Central memory CD8-positive, alpha-beta T cell (primary cell): Measurements from ENCODE around the gene CDCA7L.

Experiments
- ATAC-seq: fragments of 150-1000 bp; cut with Tn5 transposase; replicated peaks from 2 replicates; pipeline ENCODE4 v1.10.0; 2022; ENCODE audit warnings: mild to moderate bottlenecking, moderate FRiP score, moderate number of reproducible peaks; ENCODE audit not compliant: poor library complexity, severe bottlenecking; ENCODE audit errors: extremely low read depth
- DNase-seq, 2 donors: peaks; one replicate each; pipeline ENCODE4 v3.0.0; 2021; ENCODE audit warnings: low spot score in 2 of 2
- H3K27ac Mint-ChIP-seq: one replicate; pipeline ENCODE4 v1.8.0; 2022; ENCODE audit warnings: low read depth, mild to moderate bottlenecking, moderate library complexity, mixed read lengths
- H3K27me3 Mint-ChIP-seq: one replicate; pipeline ENCODE4 v1.8.0; 2022; ENCODE audit warnings: mixed read lengths
- H3K36me3 Mint-ChIP-seq: one replicate; pipeline ENCODE4 v1.8.0; 2022; ENCODE audit warnings: mild to moderate bottlenecking, moderate library complexity, mixed read lengths; ENCODE audit not compliant: insufficient read depth
- H3K4me1 Mint-ChIP-seq: one replicate; pipeline ENCODE4 v1.8.0; 2022; ENCODE audit warnings: mixed read lengths
- H3K4me3 Mint-ChIP-seq: one replicate; pipeline ENCODE4 v1.8.0; 2022; ENCODE audit warnings: mild to moderate bottlenecking, moderate library complexity, mixed read lengths
- H3K9me3 Mint-ChIP-seq: one replicate; pipeline ENCODE4 v1.8.0; 2022; ENCODE audit warnings: mixed read lengths

Gene CDCA7L

DNA sequence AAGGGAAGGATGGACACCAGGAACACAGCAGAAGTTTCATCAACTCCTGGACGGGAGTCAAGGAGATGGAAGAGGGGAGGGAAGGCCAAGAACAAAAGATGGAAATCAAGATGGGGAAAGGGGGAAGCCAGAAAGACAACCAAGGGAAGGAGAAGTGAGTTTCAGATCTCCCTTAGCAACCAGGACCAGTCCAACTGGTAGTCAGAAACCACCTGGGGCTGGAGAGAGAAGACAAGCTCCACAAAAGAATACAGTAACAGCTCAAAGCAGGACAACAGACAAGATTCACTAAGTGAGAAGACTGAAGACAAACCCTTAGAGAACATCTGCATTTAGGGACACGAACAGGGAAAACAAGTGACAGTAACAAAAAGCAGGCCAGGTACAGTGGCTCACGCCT is 30.6 kb downstream of the CDCA7L start:
- H3K9me3 Mint-ChIP-seq: no peaks in the 10 kb centered on the region
- no peak for ATAC-seq
- H3K27me3 Mint-ChIP-seq: peaks cover 19% of the 10 kb centered on the region
- H3K36me3 Mint-ChIP-seq: peaks cover 5% of the 10 kb centered on the region
- no peaks in the 10 kb centered on the region for H3K4me1 Mint-ChIP-seq
- no peak overlapping the region for H3K4me3 Mint-ChIP-seq
- H3K27ac Mint-ChIP-seq: no peak overlapping the region
- no peak for DNase-seq

DNA sequence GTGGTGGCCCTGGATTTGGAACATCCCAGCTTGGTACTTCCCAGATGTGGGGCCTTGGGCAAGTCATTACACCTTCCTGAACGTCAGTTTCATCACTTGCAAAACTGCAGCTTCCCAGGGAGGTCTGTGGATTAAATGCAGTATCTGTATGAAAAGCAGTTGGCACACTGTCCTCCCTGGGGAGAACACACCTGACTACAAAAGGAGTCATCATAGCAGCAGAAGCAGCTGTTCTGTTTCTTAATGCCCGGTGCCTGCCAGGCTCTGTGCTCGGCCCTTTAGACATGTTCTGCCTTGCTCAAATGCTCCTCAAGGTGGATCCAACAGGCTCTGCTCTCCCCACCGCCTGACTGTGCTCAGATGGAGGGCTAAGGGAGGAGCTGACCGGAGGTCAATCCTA is 31.0 kb downstream of the CDCA7L start:
- Mint-ChIP-seq H3K4me3 (no peak overlapping the region), H3K36me3 (peaks cover 6% of the 10 kb centered on the region), H3K27ac (no peak overlapping the region), H3K4me1 (no peaks in the 10 kb centered on the region), H3K27me3 (peaks cover 15% of the 10 kb centered on the region), H3K9me3 (no peaks in the 10 kb centered on the region)
- no peak for ATAC-seq
- DNase-seq: no peak

DNA sequence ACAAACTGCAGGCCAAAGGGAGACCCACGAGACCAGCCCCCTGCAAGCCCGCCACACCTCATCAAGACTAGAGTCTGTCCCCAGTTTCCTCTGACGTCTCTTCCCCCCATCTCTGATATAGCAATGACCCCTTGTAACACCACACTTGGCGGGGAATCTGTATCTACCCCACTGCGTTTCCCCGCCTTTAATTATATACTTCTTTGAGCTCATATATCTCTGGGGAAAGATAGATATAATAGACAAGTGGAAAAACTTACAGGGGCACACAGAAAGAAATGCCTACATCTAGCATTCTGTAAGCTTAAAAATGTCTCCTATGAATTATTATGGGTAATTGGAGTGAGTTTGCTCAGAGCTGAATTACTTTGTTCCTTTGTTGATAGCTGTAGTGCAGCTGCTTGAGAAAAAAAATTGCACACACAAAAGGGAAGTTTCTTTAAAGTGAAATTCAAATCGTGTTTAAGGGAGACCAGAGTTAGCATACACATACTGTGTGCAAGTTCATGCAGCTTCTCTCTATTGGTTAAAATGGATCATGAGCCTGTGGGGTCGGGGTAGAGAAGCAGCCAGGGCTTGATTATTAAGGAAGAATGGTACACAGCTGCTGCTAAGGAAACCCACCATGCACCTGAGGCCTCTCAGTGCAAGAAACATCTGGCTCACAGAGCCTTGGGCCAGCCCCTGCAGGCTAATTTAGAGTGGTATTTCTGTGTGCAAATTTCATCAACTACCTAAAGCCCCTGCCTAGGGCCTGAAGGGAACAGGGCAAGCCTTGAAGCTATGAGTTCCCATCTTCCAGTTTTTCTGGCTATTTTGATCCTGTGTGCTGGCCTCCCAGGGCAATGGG is 32.5 kb downstream of the CDCA7L start:
- DNase-seq: no peak
- ATAC-seq: no peak
- Mint-ChIP-seq H3K27ac (no peak overlapping the region), H3K36me3 (peaks cover 7% of the 10 kb centered on the region), H3K27me3 (peaks cover 3% of the 10 kb centered on the region), H3K4me1 (no peaks in the 10 kb centered on the region), H3K4me3 (no peak overlapping the region), H3K9me3 (no peaks in the 10 kb centered on the region)

DNA sequence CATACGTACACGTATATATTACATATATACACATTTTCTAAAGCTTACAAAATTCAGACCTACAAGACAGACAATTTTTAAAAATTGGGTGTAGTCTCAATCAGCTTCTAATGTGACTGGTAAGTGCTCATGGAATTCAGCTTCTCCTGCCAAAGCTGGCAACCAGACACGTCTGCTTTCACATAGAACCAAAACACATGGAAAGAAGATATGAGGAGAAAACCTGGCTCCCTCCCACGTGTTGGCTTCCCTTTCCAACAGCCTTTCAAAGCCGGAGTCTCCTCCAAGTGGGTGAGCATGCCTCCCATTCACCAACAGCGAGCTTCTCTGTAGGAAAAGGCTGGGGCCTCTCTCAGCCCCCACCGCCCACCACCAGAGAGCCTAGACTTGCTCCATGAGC is 33.4 kb downstream of the CDCA7L start:
- no peaks in the 10 kb centered on the region for H3K9me3 Mint-ChIP-seq
- ATAC-seq: no peak
- peaks cover 7% of the 10 kb centered on the region for H3K36me3 Mint-ChIP-seq
- H3K4me1 Mint-ChIP-seq: no peaks in the 10 kb centered on the region
- no peak overlapping the region for H3K4me3 Mint-ChIP-seq
- H3K27ac Mint-ChIP-seq: no peak overlapping the region
- no peak for DNase-seq
- H3K27me3 Mint-ChIP-seq: no peaks in the 10 kb centered on the region

DNA sequence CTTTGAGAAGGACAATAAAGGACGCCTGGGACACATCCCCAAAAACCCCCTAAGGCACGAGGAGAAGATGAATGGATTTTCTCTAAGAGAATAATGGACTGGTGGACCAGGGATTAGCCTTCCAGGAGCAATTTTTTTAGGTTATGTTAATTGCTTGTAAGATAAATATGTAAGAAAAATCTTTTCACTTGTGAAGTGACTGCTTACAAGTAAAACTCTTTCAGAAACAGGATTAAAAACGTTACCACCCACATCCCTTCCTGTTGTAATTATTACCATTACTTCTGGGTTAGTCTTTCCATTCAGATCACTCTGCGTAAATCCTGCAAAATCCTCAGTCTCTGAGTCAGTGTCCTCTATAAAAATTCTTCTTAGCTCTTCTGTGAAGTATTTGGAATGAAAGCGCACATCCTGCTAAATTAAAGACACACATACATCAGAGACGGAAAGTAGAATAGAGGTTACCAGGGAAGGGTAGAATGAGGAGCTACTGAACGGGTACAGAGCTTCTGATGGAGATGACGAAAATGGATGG is 34.3 kb downstream of the CDCA7L start:
- Mint-ChIP-seq H3K4me3 (no peak overlapping the region), H3K27me3 (no peaks in the 10 kb centered on the region), H3K4me1 (no peaks in the 10 kb centered on the region), H3K27ac (no peak overlapping the region), H3K9me3 (no peaks in the 10 kb centered on the region), H3K36me3 (peaks cover 7% of the 10 kb centered on the region)
- DNase-seq: no peak
- no peak for ATAC-seq

DNA sequence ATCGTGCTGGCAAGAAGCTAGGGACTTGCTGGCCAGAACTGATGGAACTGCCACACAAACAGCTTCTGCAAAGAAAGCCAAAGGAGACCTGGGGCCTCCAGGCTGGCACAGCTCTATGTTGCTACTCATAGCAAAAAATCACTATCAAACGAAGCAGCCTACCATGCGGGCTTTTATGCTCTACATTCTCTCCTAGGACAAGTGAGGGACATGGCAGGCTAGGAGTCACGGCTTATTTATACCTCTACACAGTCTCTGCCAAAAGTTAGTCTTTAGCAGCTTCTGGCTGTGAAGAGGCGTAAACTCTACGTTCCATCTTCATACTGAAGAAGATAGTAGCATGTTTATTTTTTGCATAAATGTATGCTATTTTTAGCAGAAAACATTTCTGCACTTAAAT is 35.4 kb downstream of the CDCA7L start:
- Mint-ChIP-seq H3K36me3 (peaks cover 3% of the 10 kb centered on the region), H3K4me3 (no peak overlapping the region), H3K9me3 (no peaks in the 10 kb centered on the region), H3K27ac (no peak overlapping the region), H3K27me3 (no peaks in the 10 kb centered on the region), H3K4me1 (no peaks in the 10 kb centered on the region)
- DNase-seq: no peak
- no peak for ATAC-seq

DNA sequence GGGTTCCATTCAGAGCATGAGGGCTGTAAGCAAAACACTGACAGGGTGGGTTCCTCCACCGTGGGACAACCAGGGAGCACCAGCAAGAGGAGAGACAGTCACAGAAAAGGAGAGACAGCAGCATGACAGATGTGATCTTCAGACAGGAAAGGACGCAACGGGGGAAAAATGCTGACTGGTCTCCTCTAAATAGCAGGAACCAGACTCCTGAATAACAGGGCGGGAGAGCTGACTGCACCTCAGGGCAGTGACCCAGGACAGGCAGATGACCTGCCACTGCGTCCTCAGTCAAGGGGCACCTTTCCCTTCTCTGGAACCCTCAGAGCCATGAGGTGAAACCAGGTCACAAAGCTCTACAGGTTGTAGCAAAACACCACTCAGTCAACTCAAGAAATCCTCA is 37.0 kb downstream of the CDCA7L start:
- ATAC-seq (no peak), DNase-seq (no peak)
- Mint-ChIP-seq H3K36me3 (peaks cover 2% of the 10 kb centered on the region), H3K27me3 (no peaks in the 10 kb centered on the region), H3K27ac (no peak overlapping the region), H3K9me3 (no peaks in the 10 kb centered on the region), H3K4me3 (no peak overlapping the region), H3K4me1 (no peaks in the 10 kb centered on the region)

DNA sequence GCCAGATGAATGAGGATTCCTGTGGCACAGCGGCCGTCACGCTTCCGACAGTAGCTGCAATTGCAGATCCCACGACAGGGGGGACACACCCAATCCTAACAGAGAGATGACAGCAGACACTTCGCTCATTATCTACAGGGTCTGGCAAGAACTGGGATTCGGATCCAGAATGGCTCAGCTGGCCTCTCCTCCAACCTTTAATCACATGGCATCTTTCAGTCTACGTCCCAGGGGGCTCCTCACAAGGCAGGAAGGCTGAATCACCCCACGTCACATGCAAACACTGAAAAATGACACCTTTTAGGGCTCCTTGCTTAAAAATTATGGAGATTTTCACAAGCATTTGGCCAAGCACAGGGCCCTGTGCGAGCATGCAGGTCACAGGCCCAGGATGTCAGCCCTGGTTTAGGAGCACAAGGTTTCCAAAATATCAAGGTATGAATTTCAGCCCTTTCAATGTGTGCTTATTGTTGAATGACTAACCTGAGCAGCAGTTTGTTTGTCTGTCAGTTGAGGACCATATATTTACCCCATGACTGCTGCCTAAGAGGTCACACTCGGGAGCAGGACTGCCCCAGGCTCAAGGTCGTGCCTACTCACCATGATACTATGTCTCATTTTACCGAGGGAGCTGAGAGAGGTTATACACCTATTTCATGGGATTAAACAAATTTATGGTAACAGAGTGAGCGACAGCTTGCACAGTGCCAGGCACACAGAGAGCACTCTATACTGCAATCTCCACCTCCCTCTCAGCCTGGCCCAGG is 42.5 kb downstream of the CDCA7L start:
- no peak for ATAC-seq
- Mint-ChIP-seq H3K4me3 (no peak overlapping the region), H3K36me3 (peaks cover under 1% of the 10 kb centered on the region), H3K27ac (no peak overlapping the region), H3K4me1 (peaks cover 13% of the 10 kb centered on the region), H3K27me3 (no peaks in the 10 kb centered on the region), H3K9me3 (no peaks in the 10 kb centered on the region)
- no peak for DNase-seq

DNA sequence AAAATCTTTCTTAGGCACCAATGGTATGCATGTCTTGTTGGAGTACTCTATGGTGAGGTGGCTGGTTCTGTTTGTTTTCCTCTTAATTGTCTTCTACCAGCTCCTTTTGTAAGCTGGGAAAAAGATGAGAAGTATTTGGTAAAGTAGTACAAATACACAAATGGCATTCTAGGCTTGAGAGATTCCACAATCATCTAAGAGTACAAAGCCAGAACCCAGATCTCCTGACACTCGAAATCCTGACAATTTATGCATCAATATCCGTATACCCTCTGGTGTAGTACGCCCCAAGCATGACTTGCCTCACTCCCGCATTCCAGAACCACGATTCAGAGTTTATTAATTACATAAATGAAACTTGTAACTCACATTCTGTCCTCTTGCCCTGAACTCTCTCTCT is 43.5 kb downstream of the CDCA7L start:
- H3K36me3 Mint-ChIP-seq: peaks cover 1% of the 10 kb centered on the region
- ATAC-seq: no peak

DNA sequence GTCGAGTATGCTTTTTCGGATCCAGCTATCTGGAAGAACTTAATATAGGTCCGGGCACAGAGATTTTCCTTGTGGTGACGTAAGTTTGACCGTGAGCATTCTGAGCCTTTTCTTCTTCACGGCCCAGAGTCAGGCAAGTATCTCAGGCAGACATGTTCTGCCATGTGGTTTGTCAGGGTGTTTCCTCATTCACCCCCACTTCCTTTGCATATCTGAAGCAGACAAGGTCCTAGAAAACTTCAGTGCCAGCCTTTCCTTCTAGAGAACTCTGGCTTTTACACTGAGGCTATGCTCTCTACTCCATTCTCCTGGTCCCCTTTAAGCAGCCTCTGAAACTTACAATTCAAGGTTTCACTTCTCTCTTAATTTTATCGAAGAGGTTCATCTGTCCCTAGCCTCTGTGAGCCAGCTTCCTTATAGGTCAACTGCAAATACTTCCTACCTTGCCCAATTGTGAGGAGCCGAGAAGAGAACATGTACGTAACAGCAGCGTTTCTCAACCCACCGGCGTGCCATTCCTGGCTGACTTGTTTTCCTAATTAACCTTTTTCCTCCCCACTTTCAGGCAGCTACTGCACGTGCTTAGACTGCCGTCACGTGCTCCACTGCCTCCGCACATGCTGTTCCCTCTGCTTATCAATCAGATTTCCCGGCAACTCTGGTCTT is 47.3 kb downstream of the CDCA7L start:
- H3K9me3 Mint-ChIP-seq: no peaks in the 10 kb centered on the region
- no peaks in the 10 kb centered on the region for H3K27me3 Mint-ChIP-seq
- H3K36me3 Mint-ChIP-seq: peaks cover 1% of the 10 kb centered on the region
- DNase-seq (no peak), ATAC-seq (peak; percentile 73)
- H3K4me3 Mint-ChIP-seq: peak overlapping the region; percentile 72
- H3K27ac Mint-ChIP-seq: peak overlapping the region; percentile 92
- H3K4me1 Mint-ChIP-seq: peaks cover 20% of the 10 kb centered on the region

More for the DNA sequence above, 43.5 kb downstream of the CDCA7L start:
- DNase-seq: no peak
- Mint-ChIP-seq H3K9me3 (no peaks in the 10 kb centered on the region), H3K4me1 (peaks cover 20% of the 10 kb centered on the region), H3K27ac (no peak overlapping the region), H3K27me3 (no peaks in the 10 kb centered on the region), H3K4me3 (no peak overlapping the region)

DNA sequence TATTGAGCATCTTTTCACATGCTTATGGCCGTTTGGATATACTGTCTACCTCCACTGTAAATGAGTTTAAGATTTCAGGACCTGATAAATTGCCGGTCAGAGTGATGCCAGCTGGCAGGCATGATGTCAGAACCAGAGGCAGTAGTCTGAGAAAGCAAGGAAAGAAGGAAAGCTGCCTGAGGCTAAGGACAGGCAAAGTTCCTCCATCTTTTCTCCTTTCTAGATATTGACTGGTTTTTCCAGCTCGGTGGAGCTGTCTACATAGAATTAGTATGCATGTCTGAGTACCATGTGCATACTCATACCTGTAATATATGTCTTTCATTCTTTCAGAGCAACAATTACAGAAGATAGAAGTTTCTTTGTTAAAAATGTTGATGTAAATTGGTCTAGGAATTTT is 52.3 kb downstream of the CDCA7L start:
- Mint-ChIP-seq H3K27ac (no peak overlapping the region), H3K4me3 (no peak overlapping the region), H3K9me3 (no peaks in the 10 kb centered on the region), H3K4me1 (peaks cover 9% of the 10 kb centered on the region), H3K27me3 (no peaks in the 10 kb centered on the region), H3K36me3 (peaks cover 1% of the 10 kb centered on the region)
- ATAC-seq (no peak), DNase-seq (no peak)

DNA sequence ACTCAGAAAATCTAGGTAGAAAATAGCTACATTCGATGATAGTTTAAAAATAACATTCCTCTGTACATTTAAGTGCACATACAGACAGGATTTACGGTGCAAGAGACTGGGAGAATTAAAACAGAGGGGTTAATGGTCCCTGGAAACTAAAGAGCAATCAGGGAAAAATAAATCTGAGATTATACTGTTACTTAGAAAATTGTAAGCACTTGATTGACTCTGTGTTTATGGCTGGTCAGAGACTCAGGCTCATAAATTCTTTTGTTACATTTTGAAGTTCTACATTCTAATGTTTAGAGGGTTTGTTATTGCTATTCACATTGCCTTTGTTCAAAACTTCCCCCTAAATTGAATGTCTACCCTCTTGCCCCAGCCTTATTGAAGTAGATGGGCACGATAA is 54.4 kb downstream of the CDCA7L start:
- no peak for DNase-seq
- Mint-ChIP-seq H3K36me3 (no peaks in the 10 kb centered on the region), H3K27me3 (no peaks in the 10 kb centered on the region), H3K9me3 (no peaks in the 10 kb centered on the region), H3K4me3 (no peak overlapping the region), H3K4me1 (no peaks in the 10 kb centered on the region), H3K27ac (peak overlapping the region; percentile 17)
- ATAC-seq: no peak
